ENCODE results near the gene PTPRC.

The PTPRC gene

DNA sequence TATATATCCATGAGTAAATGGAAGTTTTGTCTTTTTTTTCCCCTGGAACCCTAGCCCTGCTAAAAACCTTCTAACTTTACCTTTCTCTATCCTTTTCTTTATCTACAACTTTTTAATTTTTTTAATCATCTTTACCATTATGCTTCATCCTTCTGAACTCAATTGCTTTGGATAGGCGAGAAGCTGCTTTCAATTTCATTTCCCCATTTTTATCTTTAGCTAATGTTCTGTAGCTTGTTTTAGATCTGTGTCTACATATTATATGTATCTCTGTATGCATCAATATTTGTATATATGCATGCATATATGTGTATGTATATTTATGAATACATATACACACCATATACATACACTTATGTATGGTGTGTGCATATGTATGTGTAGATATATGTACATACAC, 57.4 kb downstream of the PTPRC start:
- Histone ChIP-seq H3K36me3 (replicated peaks) (no peaks in the 10 kb centered on the region), H3K4me3 (ENCODE audit: low read depth, low read length) (no peak overlapping the region), H3K27ac (no peak overlapping the region), H3K27me3 (replicated peaks) (no peaks in the 10 kb centered on the region)
- TF ChIP-seq, protein P1, sequence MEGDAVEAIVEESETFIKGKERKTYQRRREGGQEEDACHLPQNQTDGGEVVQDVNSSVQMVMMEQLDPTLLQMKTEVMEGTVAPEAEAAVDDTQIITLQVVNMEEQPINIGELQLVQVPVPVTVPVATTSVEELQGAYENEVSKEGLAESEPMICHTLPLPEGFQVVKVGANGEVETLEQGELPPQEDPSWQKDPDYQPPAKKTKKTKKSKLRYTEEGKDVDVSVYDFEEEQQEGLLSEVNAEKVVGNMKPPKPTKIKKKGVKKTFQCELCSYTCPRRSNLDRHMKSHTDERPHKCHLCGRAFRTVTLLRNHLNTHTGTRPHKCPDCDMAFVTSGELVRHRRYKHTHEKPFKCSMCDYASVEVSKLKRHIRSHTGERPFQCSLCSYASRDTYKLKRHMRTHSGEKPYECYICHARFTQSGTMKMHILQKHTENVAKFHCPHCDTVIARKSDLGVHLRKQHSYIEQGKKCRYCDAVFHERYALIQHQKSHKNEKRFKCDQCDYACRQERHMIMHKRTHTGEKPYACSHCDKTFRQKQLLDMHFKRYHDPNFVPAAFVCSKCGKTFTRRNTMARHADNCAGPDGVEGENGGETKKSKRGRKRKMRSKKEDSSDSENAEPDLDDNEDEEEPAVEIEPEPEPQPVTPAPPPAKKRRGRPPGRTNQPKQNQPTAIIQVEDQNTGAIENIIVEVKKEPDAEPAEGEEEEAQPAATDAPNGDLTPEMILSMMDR (IDR thresholded peaks at IDR 0.05; ENCODE audit: low read depth, low read length, missing control alignments), result no peak
- no peak for DNase-seq
- in situ Hi-C loops (cut with HindIII; ENCODE audit: low pct_ligation_motif_present, low sequenced_read_pairs), result loop anchor here (25.0 kb wide), 1 partner anchor 209 kb away; no protein-coding TSS in a partner anchor

DNA sequence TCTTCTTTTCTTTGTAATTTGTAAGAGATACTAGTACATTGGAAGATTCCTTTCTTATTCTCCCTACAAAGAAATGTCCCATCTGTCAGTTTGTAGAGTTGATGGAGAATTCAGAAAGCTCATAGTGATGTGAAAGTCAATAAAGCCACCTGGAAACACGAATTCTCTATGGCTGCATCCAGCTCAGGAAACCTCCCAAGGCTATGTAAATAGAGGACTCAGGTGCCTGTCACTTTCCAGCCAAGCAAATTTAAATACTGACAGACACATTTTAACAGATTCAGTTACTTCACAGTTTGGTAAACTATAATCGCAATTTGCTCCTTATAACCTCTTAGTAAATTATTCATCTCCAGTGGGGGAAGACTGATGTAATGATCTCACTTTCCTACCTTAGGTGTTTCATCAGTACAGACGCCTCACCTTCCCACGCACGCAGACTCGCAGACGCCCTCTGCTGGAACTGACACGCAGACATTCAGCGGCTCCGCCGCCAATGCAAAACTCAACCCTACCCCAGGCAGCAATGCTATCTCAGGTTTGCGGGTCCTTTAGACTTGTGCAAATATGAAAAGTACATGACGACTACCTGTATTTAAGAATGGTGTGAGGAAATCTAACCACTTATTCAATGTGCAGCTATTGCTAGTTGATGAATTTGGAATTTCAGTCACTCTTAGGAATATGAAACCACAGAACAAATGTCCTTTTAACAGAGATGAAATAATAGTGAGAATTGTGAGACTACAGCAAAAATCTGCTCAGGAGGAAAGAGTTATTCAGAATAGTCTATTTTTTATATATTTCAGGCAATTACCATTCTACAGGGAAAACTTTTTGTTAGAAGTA, 60.6 kb downstream of the PTPRC start:
- Histone ChIP-seq H3K36me3 (replicated peaks) (no peaks in the 10 kb centered on the region), H3K4me3 (ENCODE audit: low read depth, low read length) (no peak overlapping the region), H3K27me3 (replicated peaks) (no peaks in the 10 kb centered on the region), H3K27ac (no peak overlapping the region)
- TF ChIP-seq, protein P1 (IDR thresholded peaks at IDR 0.05; ENCODE audit: low read depth, low read length, missing control alignments), result peak; percentile 96
- in situ Hi-C loops (cut with HindIII; ENCODE audit: low pct_ligation_motif_present, low sequenced_read_pairs), result loop anchor here (25.0 kb wide), 1 partner anchor 212 kb away; no protein-coding TSS in a partner anchor
- peak; percentile 36 for DNase-seq

GRCh38 chr1:198700016-198700392, 61.2 kb downstream of the PTPRC start:
- DNase-seq, result no peak
- no peaks in the 10 kb centered on the region for H3K36me3 ChIP-seq (replicated peaks)
- no peaks in the 10 kb centered on the region for H3K27me3 ChIP-seq (replicated peaks)
- no peak overlapping the region for H3K27ac ChIP-seq
- no peak overlapping the region for H3K4me3 ChIP-seq (ENCODE audit: low read depth, low read length)
- in situ Hi-C loops (cut with HindIII; ENCODE audit: low pct_ligation_motif_present, low sequenced_read_pairs), result no loop called here
- TF ChIP-seq, protein P1 (IDR thresholded peaks at IDR 0.05; ENCODE audit: low read depth, low read length, missing control alignments), result no peak

- Histone ChIP-seq H3K27me3 (replicated peaks) (no peaks in the 10 kb centered on the region), H3K36me3 (replicated peaks) (no peaks in the 10 kb centered on the region), H3K27ac (no peak overlapping the region), H3K4me3 (ENCODE audit: low read depth, low read length) (no peak overlapping the region)
- no peak for DNase-seq
- in situ Hi-C loops (cut with HindIII; ENCODE audit: low pct_ligation_motif_present, low sequenced_read_pairs), result no loop called here
- TF ChIP-seq, protein P1 (IDR thresholded peaks at IDR 0.05; ENCODE audit: low read depth, low read length, missing control alignments), result no peak
These were observed 61.6 kb downstream of the PTPRC start for GRCh38 chr1:198700396-198700795.

DNA sequence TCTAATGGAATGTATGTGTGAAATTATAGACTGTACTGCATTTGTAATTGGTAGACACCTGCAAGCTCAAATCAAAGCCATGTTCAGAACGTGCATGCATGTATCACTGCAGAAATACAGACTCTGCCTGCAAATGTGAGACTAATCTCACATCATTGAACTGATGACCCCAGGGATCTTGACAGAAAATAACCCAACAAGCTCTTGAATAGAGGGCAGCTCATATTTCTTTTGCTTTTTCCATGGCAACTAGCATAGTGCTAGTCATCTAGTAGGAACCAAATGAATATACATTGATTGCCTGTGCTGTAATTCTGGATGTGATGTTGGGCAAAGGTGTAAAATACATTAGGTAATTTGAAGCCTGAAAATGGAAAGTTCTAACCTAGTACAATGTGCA, 62.4 kb downstream of the PTPRC start:
- no peak for DNase-seq
- in situ Hi-C loops (cut with HindIII; ENCODE audit: low pct_ligation_motif_present, low sequenced_read_pairs), result no loop called here
- no peaks in the 10 kb centered on the region for H3K36me3 ChIP-seq (replicated peaks)
- no peak overlapping the region for H3K27ac ChIP-seq
- H3K4me3 ChIP-seq (ENCODE audit: low read depth, low read length), result no peak overlapping the region
- TF ChIP-seq, protein P1 (IDR thresholded peaks at IDR 0.05; ENCODE audit: low read depth, low read length, missing control alignments), result no peak
- H3K27me3 ChIP-seq (replicated peaks), result no peaks in the 10 kb centered on the region
